Ascending aorta (tissue), 2 donors: ENCODE data around the gene H2AZ2. TPM values are rescaled to one million over a fixed set of nuclear protein-coding genes. Genes with fewer than 3 reads are reported as not detected.

Experiments
- DNase-seq, 2 donors: peaks; one replicate each; pipeline ENCODE4 v3.0.0-alpha.2; 2019; ENCODE audit warnings: low spot score in 2 of 2
- H3K27ac ChIP-seq, 2 donors: fragments of 200-600 bp; sonication (generic); one replicate each; pipeline ENCODE4 v1.5.1; 2016 to 2017; ENCODE audit warnings: mild to moderate bottlenecking in 1 of 2
- H3K27me3 ChIP-seq: fragments of 200-600 bp; sonication (generic); one replicate; pipeline ENCODE4 v1.5.1; 2017
- H3K36me3 ChIP-seq, 2 donors: fragments of 200-600 bp; sonication (generic); one replicate each; pipeline ENCODE4 v1.5.1; 2016
- H3K4me1 ChIP-seq, 2 donors: fragments of 200-600 bp; sonication (generic); one replicate each; pipeline ENCODE4 v1.5.1; 2016 to 2017; ENCODE audit warnings: mild to moderate bottlenecking in 1 of 2
- H3K4me3 ChIP-seq, 2 donors: fragments of 200-600 bp; sonication (generic); one replicate each; pipeline ENCODE4 v1.5.1; 2016 to 2017; ENCODE audit warnings: mild to moderate bottlenecking in 1 of 2
- H3K9me3 ChIP-seq, 2 donors: fragments of 200-600 bp; sonication (generic); one replicate each; pipeline ENCODE4 v1.5.1; 2016
- intact Hi-C: fragments of 100-400 bp; cut with DNase I; formaldehyde crosslinking; loops from one replicate; pipeline ENCODE4 v1.15.1; 2023
- total RNA-seq: library from RNA; depleted of rRNA; stranded (reverse); fragments of >200 nt; gene quantifications from one replicate; pipeline ENCODE4 v1.1.0, GENCODE V29; 2016
- TF ChIP-seq, protein P1 (sequence below), 3 experiments: fragments of 200-600 bp in 2 of 3; fragments of 450-650 bp in 1 of 3; sonication (generic) in 2 of 3; IDR thresholded peaks; one replicate each; pipeline ENCODE4 v1.5.1; 2016 to 2019; ENCODE audit warnings: antibody characterized with exemption in 3 of 3, mild to moderate bottlenecking in 1 of 3, moderate library complexity in 1 of 3

The H2AZ2 gene
- total RNA-seq, 1 donor from 2014 or later = 128 TPM

DNA sequence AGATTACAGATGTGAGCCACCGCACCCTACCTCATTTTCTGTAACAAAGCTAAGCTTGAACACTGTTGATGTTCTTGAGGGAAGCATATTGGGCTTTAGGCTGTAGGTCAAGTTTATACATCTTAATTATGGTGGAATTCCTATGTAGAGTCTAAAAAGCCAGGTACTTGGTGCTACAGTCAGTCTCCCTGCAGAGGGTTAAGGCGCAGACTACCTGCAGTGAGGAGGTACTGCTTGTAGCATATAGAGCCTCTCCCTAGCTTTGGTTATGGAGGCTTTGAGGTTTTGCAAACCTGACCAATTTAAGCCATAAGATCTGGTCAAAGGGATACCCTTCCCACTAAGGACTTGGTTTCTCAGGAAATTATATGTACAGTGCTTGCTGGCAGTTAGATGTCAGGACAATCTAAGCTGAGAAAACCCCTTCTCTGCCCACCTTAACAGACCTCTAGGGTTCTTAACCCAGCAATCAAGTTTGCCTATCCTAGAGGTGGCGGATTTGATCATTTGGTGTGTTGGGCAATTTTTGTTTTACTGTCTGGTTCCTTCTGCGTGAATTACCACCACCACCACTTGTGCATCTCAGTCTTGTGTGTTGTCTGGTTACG, 45.4 kb downstream of the H2AZ2 start:
- no peak overlapping the region for H3K27ac ChIP-seq
- H3K27me3 ChIP-seq = no peaks in the 10 kb centered on the region
- DNase-seq = no peak
- no peaks in the 10 kb centered on the region for H3K9me3 ChIP-seq
- peaks cover 0 to 14% of the 10 kb centered on the region in 2 donors for H3K4me1 ChIP-seq
- TF ChIP-seq, protein P1, sequence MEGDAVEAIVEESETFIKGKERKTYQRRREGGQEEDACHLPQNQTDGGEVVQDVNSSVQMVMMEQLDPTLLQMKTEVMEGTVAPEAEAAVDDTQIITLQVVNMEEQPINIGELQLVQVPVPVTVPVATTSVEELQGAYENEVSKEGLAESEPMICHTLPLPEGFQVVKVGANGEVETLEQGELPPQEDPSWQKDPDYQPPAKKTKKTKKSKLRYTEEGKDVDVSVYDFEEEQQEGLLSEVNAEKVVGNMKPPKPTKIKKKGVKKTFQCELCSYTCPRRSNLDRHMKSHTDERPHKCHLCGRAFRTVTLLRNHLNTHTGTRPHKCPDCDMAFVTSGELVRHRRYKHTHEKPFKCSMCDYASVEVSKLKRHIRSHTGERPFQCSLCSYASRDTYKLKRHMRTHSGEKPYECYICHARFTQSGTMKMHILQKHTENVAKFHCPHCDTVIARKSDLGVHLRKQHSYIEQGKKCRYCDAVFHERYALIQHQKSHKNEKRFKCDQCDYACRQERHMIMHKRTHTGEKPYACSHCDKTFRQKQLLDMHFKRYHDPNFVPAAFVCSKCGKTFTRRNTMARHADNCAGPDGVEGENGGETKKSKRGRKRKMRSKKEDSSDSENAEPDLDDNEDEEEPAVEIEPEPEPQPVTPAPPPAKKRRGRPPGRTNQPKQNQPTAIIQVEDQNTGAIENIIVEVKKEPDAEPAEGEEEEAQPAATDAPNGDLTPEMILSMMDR (IDR thresholded peaks at IDR 0.05) = no peak
- no peak overlapping the region for H3K4me3 ChIP-seq
- H3K36me3 ChIP-seq = peaks cover 52 to 66% of the 10 kb centered on the region in 2 donors
- intact Hi-C loops = no loop called here

DNA sequence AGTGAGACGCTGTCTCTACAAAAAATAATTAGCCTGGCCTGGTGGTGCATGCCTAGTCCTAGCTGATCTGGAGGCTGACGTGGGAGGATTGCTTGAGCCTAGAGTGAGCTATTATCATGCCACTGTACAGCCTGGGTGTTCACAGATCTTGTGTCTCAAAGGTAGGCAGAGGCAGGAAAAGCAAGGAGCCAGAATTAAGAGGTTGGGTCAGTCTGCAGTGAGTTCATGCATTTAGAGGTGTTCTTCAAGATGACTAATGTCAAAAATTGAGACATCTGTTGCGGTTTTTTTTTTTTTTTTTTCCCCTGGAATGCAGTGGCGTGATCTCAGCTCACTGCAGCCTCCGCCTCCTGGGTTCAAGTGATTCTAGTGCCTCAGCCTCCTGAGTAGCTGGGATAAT, 46.0 kb downstream of the H2AZ2 start:
- Histone ChIP-seq H3K9me3 (no peaks in the 10 kb centered on the region), H3K36me3 (peaks cover 52 to 66% of the 10 kb centered on the region in 2 donors), H3K4me3 (no peak overlapping the region), H3K27me3 (no peaks in the 10 kb centered on the region), H3K4me1 (peaks cover 0 to 14% of the 10 kb centered on the region in 2 donors), H3K27ac (no peak overlapping the region)
- no peak for DNase-seq
- TF ChIP-seq, protein P1 (IDR thresholded peaks at IDR 0.05) = no peak
- intact Hi-C loops = no loop called here

DNA sequence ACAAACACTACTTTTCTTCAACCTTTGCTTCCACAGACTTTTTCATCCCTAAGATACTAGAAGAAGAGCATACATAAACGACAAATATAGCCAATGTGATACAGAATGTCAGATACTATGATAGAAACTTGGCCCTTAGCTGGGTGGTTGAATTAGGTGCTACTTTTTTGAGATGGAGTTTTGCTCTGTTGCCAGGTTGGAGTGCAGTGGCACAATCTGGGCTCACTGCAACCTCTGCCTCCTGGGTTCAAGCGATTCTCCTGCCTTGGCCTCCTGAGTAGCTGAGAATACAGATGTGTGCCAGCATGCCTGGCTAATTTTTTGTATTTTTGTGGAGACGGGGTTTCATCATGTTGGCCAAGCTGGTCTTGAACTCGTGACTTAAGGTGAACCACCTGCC, 47.9 kb downstream of the H2AZ2 start:
- peaks cover 51 to 63% of the 10 kb centered on the region in 2 donors for H3K36me3 ChIP-seq
- intact Hi-C loops = loop anchor here (5.0 kb wide), 2 partner anchors 287 to 543 kb away; partner anchors contain the start of gene NACAD
- no peak overlapping the region for H3K27ac ChIP-seq

DNA sequence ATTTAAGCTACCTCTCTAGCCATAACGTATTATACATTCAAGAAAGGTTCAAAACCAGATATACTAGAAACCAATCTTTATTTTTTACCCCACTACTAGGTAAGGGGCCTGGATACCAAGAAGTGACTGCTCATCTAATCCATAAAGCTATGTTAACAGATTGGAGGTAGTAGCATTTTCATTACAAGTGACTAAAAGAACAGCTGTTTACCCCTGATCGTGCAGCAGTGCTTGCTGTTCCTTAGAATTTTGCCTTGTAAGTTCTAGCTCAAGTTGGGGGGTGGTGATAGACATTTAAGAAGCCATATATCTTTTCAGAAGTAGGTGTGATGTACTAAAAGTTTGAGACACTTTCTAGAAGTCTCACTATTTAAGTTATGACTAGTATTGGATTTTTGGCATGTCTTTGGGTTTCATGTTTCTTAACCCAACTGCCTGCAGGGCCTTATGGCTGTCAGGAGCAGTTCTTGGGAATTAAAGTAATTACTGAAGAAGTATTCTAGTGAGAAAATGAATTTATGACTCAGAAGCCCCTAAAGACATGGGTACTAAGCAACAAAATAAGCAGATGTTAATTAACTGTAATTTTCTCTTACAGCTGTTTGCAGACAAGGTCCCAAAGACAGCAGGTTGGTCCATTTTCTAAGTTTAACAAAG, 49.1 kb downstream of the H2AZ2 start:
- H3K27ac ChIP-seq = peak overlapping the region in 1 of 2 donors; percentile 100
- TF ChIP-seq, protein P1 (IDR thresholded peaks at IDR 0.05) = no peak

More for the DNA sequence above, 47.9 kb downstream of the H2AZ2 start:
- Histone ChIP-seq H3K27me3 (no peaks in the 10 kb centered on the region), H3K4me1 (peaks cover 3 to 14% of the 10 kb centered on the region in 2 donors), H3K9me3 (no peaks in the 10 kb centered on the region), H3K4me3 (no peak overlapping the region)
- DNase-seq = no peak
- TF ChIP-seq, protein P1 (IDR thresholded peaks at IDR 0.05) = no peak

DNA sequence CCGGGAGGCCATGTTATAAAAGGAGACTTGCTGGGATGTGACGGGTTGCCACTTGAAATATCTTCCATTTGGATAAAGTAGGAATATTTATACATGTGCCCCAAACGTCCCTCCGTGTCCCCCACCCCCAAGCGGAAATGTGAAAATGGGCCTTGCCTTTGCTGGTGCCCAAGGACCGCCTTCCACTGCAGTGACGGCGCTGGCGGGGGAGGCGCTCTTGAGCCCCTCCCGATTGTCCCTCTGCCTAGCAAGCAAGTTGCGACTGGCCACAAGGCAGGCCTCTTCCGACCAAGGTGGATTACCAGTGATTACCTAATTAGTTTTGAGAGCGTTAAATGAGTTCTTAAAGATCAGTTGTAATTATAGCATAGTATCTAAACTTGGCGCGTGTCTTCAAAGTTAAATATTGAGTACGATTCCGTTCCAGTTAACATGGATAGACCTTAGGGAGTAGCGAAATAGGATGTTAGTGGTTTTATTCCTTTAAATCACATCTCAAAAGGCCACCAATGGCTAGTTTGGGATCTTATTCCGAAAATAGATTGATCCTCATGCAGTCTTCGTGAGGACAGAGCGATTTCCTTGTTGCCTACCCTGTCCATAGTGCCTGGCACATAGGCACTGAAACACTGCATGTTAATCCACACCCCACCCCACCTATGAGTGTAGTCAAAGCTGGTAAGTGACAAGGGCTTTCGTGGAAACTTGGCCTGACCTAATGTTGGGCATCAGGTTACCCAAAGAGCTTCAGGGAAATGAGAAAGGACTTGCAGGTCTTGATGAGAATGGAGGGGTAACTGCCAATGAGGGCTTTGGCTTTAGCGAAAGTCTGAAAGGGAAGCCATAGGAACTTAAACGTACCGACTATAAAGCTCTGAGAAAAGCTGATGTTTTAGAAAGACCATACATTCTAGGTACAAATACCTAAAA, 50.3 kb downstream of the H2AZ2 start:
- Histone ChIP-seq H3K36me3 (peaks cover 28 to 40% of the 10 kb centered on the region in 2 donors), H3K4me1 (peaks cover 3 to 14% of the 10 kb centered on the region in 2 donors), H3K9me3 (no peaks in the 10 kb centered on the region), H3K4me3 (peak overlapping the region; percentile 83 to 95), H3K27me3 (no peaks in the 10 kb centered on the region), H3K27ac (peak overlapping the region; percentile 99 to 100)
- TF ChIP-seq, protein P1 (IDR thresholded peaks at IDR 0.05) = peak in 2 of 3 experiments; percentile 46 to 48
- intact Hi-C loops = loop anchor here (1.0 to 5.0 kb wide), 7 partner anchors 29 to 540 kb away; partner anchors contain the start of genes NACAD, TMED4 and ZMIZ2
- peak; percentile 78 to 96 for DNase-seq

More for the DNA sequence above, 49.1 kb downstream of the H2AZ2 start:
- H3K4me1 ChIP-seq = peaks cover 3 to 14% of the 10 kb centered on the region in 2 donors
- no peak for DNase-seq
- intact Hi-C loops = loop anchor here (5.0 kb wide), 2 partner anchors 289 to 541 kb away; partner anchors contain the start of gene NACAD
- peak overlapping the region; percentile 83 to 95 for H3K4me3 ChIP-seq
- peaks cover 40 to 51% of the 10 kb centered on the region in 2 donors for H3K36me3 ChIP-seq
- no peaks in the 10 kb centered on the region for H3K9me3 ChIP-seq
- no peaks in the 10 kb centered on the region for H3K27me3 ChIP-seq
